Stimulated activated CD8-positive, alpha-beta memory T cell treated with anti-CD3 and anti-CD28 coated beads, Interleukin-2, amount 100 ng/mL, for 1 hour (primary cell): ENCODE measurements around the gene DCDC2.
"Not testable (repeated sequence)": the region's sequence is repeated elsewhere in the genome, so short reads cannot be mapped to it uniquely, and the experiment has no call there.

ENCODE experiments used
- DNase-seq, 2 donors: peaks; one replicate each; pipeline ENCODE4 v3.0.0-alpha.2; 2020; ENCODE audit warnings: low read depth in 2 of 2

DCDC2 gene

GRCh38 chr6:24327756-24328155 lies 30.1 kb downstream of the DCDC2 start:
- DNase-seq = no peak

- no peak for DNase-seq
These were observed 31.9 kb downstream of the DCDC2 start for GRCh38 chr6:24325978-24326377.

GRCh38 chr6:24324617-24325016 lies 33.2 kb downstream of the DCDC2 start:
- DNase-seq = no peak

- no peak for DNase-seq
These were observed 34.1 kb downstream of the DCDC2 start for GRCh38 chr6:24323632-24324337.

GRCh38 chr6:24322924-24323323 lies 34.9 kb downstream of the DCDC2 start:
- DNase-seq = no peak

- not testable (repeated sequence) for DNase-seq
These were observed 35.4 kb downstream of the DCDC2 start for GRCh38 chr6:24322446-24322845.

GRCh38 chr6:24321538-24322162 lies 36.2 kb downstream of the DCDC2 start:
- no peak for DNase-seq

- no peak for DNase-seq
These were observed 44.4 kb downstream of the DCDC2 start for GRCh38 chr6:24313251-24314141.

- DNase-seq = not testable (repeated sequence)
These were observed 46.1 kb downstream of the DCDC2 start for GRCh38 chr6:24311775-24312174.

- DNase-seq = no peak
These were observed 50.0 kb downstream of the DCDC2 start for GRCh38 chr6:24307881-24308280.

GRCh38 chr6:24306936-24307335 lies 50.9 kb downstream of the DCDC2 start:
- DNase-seq = no peak

GRCh38 chr6:24306038-24306437 lies 51.8 kb downstream of the DCDC2 start:
- no peak for DNase-seq

GRCh38 chr6:24296944-24297343 lies 60.9 kb downstream of the DCDC2 start:
- no peak for DNase-seq

GRCh38 chr6:24293852-24294251 lies 64.0 kb downstream of the DCDC2 start:
- not testable (repeated sequence) for DNase-seq

GRCh38 chr6:24287239-24287638 lies 70.6 kb downstream of the DCDC2 start:
- no peak for DNase-seq

GRCh38 chr6:24284006-24284405 lies 73.9 kb downstream of the DCDC2 start:
- DNase-seq = no peak

- no peak for DNase-seq
These were observed 74.5 kb downstream of the DCDC2 start for GRCh38 chr6:24283043-24283985.

- no peak for DNase-seq
These were observed 83.3 kb downstream of the DCDC2 start for GRCh38 chr6:24274441-24275083.

- DNase-seq = no peak
These were observed 84.6 kb downstream of the DCDC2 start for GRCh38 chr6:24273096-24273870.

- DNase-seq = no peak
These were observed 85.3 kb downstream of the DCDC2 start for GRCh38 chr6:24272553-24272952.
